Lower leg skin (tissue), 4 donors: Measurements from ENCODE around the gene MYO1E. TPM values are rescaled to one million over a fixed set of nuclear protein-coding genes. Genes with fewer than 3 reads are reported as not detected.

ENCODE experiments used
- DNase-seq, 2 donors: peaks; one replicate each; pipeline ENCODE4 v3.0.0-alpha.2; 2019; ENCODE audit warnings: low spot score in 2 of 2
- H3K4me3 ChIP-seq: fragments of 200-600 bp; sonication (generic); 2 replicates; pipeline ENCODE4 v1.5.1; 2017; ENCODE audit warnings: mild to moderate bottlenecking, low read depth; ENCODE audit not compliant: poor library complexity, severe bottlenecking
- CTCF ChIP-seq, 3 donors: fragments of 450-650 bp; IDR thresholded peaks; one replicate each; pipeline ENCODE4 v1.5.1; 2016; ENCODE audit warnings: antibody characterized with exemption in 3 of 3, mild to moderate bottlenecking in 3 of 3, moderate library complexity in 2 of 3
- POLR2A ChIP-seq, 2 donors: fragments of 450-650 bp; IDR thresholded peaks; one replicate each; pipeline ENCODE4 v1.6.1; 2016 to 2017; ENCODE audit warnings: antibody characterized with exemption in 2 of 2, mild to moderate bottlenecking in 1 of 2, moderate library complexity in 1 of 2
- WGBS, 2 donors: methylation state at CpG; one replicate each; pipeline ENCODE4 v1.1.5; 2018; 5-methylcytosine and 5-hydroxymethylcytosine counted together
- intact Hi-C: fragments of 100-400 bp; cut with DNase I; formaldehyde crosslinking; loops from one replicate; pipeline ENCODE4 v1.15.0; 2023; ENCODE audit warnings: low total_unique reads
- total RNA-seq, 4 donors: library from RNA; depleted of rRNA; stranded (reverse); fragments of >200 nt; gene quantifications; one replicate each; pipeline ENCODE4 v1.1.0, GENCODE V29; 2016

The MYO1E gene
- total RNA-seq, 4 donors from 2014 or later: 134 to 218 (median 183) TPM

- H3K4me3 ChIP-seq: no peak overlapping the region
- DNase-seq: no peak
- 56% methylated on average over 7 of the region's 7 CpGs for WGBS, 2 donors
- intact Hi-C loops: loop anchor here (2.0 kb wide), 1 partner anchor 14 kb away; no protein-coding TSS in a partner anchor
- TF ChIP-seq CTCF (IDR thresholded peaks at IDR 0.05) (no peak), POLR2A (IDR thresholded peaks at IDR 0.05) (no peak)
Measured at GRCh38 chr15:59366333-59367021, 6.2 kb downstream of the MYO1E start.

- TF ChIP-seq POLR2A (IDR thresholded peaks at IDR 0.05) (no peak), CTCF (IDR thresholded peaks at IDR 0.05) (no peak)
- intact Hi-C loops: no loop called here
- DNase-seq: no peak
- 86 to 93% methylated on average over 4 of the region's 4 CpGs for WGBS, 2 donors
- H3K4me3 ChIP-seq: no peak overlapping the region
Measured at GRCh38 chr15:59364248-59364647, 8.4 kb downstream of the MYO1E start.

- TF ChIP-seq CTCF (IDR thresholded peaks at IDR 0.05) (no peak), POLR2A (IDR thresholded peaks at IDR 0.05) (no peak)
- no peak overlapping the region for H3K4me3 ChIP-seq
- intact Hi-C loops: no loop called here
- WGBS, 2 donors: 88 to 89% methylated on average over 2 of the region's 2 CpGs
- no peak for DNase-seq
Measured at GRCh38 chr15:59362331-59362730, 10.3 kb downstream of the MYO1E start.

GRCh38 chr15:59360896-59361295, 11.8 kb downstream of the MYO1E start:
- H3K4me3 ChIP-seq: no peak overlapping the region
- WGBS, 2 donors: 86 to 91% methylated on average over 2 of the region's 2 CpGs
- no peak for DNase-seq
- TF ChIP-seq POLR2A (IDR thresholded peaks at IDR 0.05) (no peak), CTCF (IDR thresholded peaks at IDR 0.05) (no peak)
- intact Hi-C loops: no loop called here

- intact Hi-C loops: no loop called here
- DNase-seq: no peak
- H3K4me3 ChIP-seq: no peak overlapping the region
- no peak for TF ChIP-seq CTCF (IDR thresholded peaks at IDR 0.05)
- no peak for TF ChIP-seq POLR2A (IDR thresholded peaks at IDR 0.05)
- WGBS, 2 donors: 91 to 96% methylated on average over 2 of the region's 2 CpGs
Measured at GRCh38 chr15:59360305-59360704, 12.4 kb downstream of the MYO1E start.

- H3K4me3 ChIP-seq: no peak overlapping the region
- intact Hi-C loops: no loop called here
- WGBS, 2 donors: 94 to 95% methylated on average over 7 of the region's 7 CpGs
- no peak for DNase-seq
- TF ChIP-seq CTCF (IDR thresholded peaks at IDR 0.05) (no peak), POLR2A (IDR thresholded peaks at IDR 0.05) (no peak)
Measured at GRCh38 chr15:59355730-59356129, 16.9 kb downstream of the MYO1E start.
